Embryonic facial prominence (tissue), 1 donor: ENCODE data around the gene LMTK3.
A peak's percentile ranks its signal among the peaks of the same experiment; 100 is the strongest.

Experiments
- DNase-seq: peaks from one replicate; pipeline ENCODE4 v3.0.0-alpha.2; 2016; ENCODE audit errors: extremely low spot score

LMTK3 gene

GRCh38 chr19:48470856-48471255 is 40.8 kb downstream of the LMTK3 start:
- no peak for DNase-seq

DNA sequence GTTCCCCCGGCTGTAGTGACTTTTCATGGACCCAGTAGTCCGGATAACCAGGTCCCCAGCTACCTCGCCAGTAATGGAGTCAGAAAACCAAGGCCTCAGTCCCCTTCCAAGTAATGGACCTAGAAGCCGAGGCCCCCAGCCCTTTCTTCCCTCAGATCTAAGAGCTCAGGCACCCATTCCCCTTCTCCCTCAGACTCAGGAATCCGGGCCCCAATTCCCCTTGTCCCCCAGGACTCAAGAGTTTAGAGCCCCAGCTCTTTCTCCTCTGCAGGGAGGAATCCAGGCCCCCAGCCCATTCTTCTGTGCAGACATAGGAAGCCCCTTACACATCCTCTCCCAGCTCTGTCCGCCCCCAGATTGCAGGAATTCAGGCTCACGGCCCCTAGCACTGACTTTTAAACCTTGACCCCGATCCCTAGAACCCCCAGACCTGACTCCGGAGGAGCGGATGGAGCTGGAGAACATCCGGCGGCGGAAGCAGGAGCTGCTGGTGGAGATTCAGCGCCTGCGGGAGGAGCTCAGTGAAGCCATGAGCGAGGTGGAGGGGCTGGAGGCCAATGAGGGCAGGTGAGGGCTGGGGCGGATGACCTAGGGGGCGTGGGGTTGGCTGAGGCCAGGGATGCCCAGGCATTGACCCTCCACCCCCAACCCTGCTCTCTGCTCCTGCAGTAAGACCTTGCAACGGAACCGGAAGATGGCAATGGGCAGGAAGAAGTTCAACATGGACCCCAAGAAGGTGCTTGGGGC is 41.5 kb downstream of the LMTK3 start:
- no peak for DNase-seq

DNA sequence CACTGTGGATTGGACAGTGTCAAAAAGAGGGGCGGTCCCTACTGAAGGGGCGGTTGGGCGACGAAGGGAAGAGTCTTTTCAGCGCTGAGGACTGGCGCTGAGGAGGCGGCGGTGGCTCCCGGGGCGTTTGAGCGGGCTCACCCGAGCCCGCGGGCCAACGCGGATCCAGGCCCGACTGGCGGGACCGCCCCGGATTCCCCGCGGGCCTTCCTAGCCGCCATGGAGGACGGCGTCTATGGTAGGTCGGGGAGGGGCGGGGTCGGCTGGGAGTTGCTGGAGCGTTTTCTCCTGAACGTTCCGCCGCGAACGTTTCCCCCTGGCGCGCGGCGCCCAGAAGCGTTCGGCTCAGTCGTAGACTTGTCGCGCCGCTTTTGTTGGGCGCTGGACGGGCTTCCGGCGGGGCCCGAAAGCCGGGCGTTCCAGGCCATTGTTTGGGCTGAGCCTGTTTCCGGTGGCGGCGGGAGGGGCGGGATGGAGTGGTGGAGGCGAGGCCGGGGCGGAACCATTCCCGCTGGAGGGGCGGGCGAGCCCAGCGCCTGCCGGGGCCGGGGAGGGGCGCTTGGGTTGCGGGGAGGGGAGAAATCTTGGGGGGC is 42.2 kb downstream of the LMTK3 start, which contains the start of gene CYTH2:
Gene CYTH2 (plus strand): TSS at position 81 of the 593 bp plus-strand sequence. CDS start 139 bp downstream, at position 220.
- no peak for DNase-seq

GRCh38 chr19:48468772-48469288 is 42.8 kb downstream of the LMTK3 start:
- peak; percentile 99 for DNase-seq

GRCh38 chr19:48466561-48467325 is 44.9 kb downstream of the LMTK3 start:
- DNase-seq, result no peak

DNA sequence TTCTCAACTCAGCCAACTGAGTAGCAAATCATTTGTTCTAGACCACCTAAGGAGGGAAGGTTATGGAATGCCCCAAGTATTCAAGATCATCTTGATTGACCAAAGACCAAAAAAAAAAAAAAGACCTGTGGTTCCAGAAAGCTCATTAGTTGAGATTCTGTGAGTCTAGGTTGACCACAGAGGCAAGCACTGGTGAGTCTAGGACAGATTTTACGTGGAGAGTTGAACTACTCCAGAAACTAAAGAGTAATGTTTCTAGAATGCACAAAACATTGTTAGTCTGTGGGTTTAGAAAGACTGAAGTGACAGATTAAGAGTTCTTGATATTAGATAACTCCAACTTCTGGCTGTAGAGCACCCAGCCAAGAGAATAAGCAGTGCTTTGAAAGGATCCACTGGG is 46.4 kb downstream of the LMTK3 start:
- no peak for DNase-seq

GRCh38 chr19:48461982-48462655 is 49.5 kb downstream of the LMTK3 start:
- DNase-seq, result no peak

DNA sequence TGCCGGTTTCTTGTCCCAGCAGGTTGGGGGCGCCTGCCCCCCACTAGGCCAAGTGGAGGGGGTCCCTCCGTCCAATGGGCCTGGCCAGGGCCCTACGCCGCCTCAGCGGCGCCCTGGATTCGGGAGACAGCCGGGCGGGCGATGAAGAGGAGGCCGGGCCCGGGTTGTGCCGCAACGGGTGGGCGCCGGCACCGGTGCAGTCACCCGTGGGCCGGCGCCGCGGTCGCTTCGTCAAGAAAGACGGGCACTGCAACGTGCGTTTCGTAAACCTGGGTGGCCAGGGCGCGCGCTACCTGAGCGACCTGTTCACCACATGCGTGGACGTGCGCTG is 50.0 kb downstream of the LMTK3 start:
- DNase-seq, result no peak

- no peak for DNase-seq
Measured at GRCh38 chr19:48458016-48458415, 53.6 kb downstream of the LMTK3 start.

DNA sequence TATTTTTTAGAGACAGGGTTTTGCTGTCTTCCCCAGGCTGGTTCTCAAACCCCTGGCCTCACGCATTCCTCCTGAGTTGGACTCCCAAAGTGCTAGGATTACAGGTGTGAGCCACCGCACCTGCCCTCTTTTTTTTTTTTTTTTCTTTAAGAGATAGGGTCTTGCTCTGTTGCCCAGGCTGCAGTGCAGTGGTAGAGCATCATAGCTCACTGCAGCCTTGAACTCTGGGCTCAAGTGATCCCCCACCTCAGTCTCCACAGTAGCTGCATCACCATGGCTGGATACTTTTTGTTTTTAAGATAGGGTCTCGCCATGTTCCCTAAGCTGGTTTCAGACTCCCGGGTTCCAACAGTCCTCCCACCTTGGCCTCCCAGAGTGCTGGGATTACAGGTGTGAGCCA is 54.8 kb downstream of the LMTK3 start:
- DNase-seq, result no peak

DNA sequence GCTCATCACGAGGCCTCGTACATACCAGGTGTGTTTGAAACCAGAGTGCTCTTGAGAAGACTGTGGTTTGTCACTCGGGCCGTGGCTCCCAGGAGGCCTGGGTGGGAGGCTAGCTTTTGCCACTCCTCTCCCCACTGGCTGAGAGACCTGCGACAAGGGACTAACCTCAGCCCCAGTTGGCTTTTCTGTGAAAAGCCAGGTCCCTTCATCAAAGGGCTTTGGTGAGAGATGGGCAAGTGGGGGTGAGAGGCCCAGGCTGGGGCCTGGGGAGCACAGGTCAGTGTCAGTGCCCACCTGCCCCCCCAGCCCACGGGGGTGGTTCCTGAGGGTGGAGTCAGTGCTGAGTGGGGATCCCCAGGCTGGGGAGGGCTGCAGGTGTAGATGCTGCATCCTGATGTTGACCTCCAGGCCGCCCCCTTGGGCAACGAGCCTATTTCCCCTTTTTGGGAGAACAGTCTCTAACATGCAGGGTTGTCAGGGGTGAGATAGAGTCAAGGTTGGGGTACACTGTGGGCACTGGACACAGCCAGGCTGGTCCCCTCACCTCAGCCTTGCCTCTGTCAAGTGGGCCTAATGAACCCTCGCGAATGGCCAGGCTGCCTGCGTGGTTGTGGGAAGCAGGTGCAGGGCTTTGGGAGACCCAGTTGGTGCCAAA is 55.6 kb downstream of the LMTK3 start:
- DNase-seq, result no peak

GRCh38 chr19:48455171-48455907 is 56.3 kb downstream of the LMTK3 start, which contains the start of gene KCNJ14:
Gene KCNJ14 (plus strand): TSS chr19:48455574. CDS start chr19:48461725, 6,151 bp downstream.
- no peak for DNase-seq

- no peak for DNase-seq
Measured at GRCh38 chr19:48454150-48454730, 57.4 kb downstream of the LMTK3 start.

GRCh38 chr19:48452289-48453190 is 59.1 kb downstream of the LMTK3 start:
- no peak for DNase-seq

DNA sequence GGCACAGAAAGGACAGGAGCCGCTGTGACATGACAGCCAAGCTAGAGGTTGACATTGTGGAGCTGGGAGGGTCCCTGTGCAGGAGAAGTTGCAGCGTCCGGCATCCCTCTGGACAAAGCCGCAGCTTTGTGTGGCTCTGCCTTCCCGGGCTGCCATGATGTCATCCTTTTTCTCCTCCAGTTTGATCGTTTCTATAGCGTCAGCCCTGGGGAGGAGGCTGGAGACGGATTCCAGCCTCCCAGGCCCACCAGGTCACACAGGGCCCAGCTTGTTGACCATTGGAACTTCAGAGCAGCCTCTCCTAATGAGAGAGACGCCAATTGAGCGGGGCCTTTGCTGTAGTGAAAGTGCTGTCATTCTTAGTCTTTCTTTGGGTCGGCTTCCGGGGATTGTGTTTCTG is 60.0 kb downstream of the LMTK3 start:
- DNase-seq, result no peak

DNA sequence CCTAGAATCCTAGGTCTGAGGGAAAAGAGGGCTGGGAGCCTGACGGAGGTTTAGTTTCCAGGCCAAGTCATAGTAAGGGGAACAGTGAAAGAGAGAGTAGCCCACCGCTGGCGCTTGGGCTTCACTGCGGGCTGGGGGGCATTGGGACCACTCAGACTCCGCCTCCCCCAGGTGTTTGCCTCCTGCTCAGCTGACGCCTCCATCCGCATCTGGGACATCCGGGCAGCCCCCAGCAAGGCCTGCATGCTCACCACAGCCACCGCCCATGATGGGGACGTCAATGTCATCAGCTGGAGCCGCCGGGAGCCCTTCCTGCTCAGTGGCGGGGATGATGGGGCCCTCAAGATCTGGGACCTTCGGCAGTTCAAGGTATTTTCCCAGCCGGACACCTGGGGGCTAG is 60.8 kb downstream of the LMTK3 start:
- no peak for DNase-seq

DNA sequence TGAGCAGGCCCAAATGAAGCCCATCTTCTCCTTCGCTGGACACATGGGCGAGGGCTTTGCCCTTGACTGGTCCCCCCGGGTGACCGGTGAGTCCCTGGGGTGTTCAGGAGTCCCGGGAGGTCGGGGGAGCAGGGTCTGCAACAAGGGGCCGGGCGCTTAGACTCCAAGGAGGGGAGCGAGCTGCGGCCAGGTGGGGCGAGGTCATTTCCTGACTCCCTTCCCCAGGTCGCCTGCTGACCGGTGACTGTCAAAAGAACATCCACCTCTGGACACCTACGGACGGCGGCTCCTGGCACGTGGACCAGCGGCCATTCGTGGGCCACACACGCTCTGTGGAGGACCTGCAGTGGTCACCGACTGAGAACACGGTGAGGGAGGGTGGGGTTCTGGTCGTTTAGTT is 61.2 kb downstream of the LMTK3 start:
- DNase-seq, result no peak

GRCh38 chr19:48448563-48448962 is 63.1 kb downstream of the LMTK3 start:
- no peak for DNase-seq

DNA sequence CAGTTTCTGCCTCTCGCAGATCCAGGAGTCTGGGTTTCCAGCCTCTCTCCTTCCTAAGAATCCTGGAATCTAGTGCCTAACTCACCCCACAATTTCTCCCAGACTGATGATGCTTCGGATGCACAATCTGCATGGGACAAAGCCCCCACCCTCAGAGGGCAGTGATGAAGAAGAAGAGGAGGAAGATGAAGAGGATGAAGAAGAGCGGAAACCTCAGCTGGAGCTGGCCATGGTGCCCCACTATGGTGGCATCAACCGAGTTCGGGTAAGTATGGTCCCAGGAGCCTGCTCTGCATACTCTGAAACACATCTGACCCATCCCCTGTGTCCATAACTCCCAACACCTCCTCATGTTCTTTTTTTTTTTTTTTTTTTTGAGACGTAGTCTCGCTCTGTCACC is 65.1 kb downstream of the LMTK3 start:
- DNase-seq, result no peak
